Measurements from ENCODE around the gene FAM181B. TPM values are rescaled to one million over a fixed set of nuclear protein-coding genes. Genes with fewer than 3 reads are reported as not detected.

The FAM181B gene
- total RNA-seq, 4 donors from 2014 or later: 0.26 to 5.7 (median 0.91) TPM; not detected in 1

GRCh38 chr11:82752801-82753200 is 19.1 kb upstream of the FAM181B start:
- no peak for TF ChIP-seq CTCF (IDR thresholded peaks at IDR 0.05)
- no peak for TF ChIP-seq POLR2A (IDR thresholded peaks at IDR 0.05)
- Histone ChIP-seq H3K27ac (no peak overlapping the region), H3K4me3 (no peak overlapping the region), H3K36me3 (no peaks in the 10 kb centered on the region), H3K27me3 (no peaks in the 10 kb centered on the region), H3K9me3 (no peaks in the 10 kb centered on the region), H3K4me1 (no peaks in the 10 kb centered on the region)
- DNase-seq: no peak
- intact Hi-C loops (cut with DNase I; ENCODE audit: low total_unique reads): no loop called here

DNA sequence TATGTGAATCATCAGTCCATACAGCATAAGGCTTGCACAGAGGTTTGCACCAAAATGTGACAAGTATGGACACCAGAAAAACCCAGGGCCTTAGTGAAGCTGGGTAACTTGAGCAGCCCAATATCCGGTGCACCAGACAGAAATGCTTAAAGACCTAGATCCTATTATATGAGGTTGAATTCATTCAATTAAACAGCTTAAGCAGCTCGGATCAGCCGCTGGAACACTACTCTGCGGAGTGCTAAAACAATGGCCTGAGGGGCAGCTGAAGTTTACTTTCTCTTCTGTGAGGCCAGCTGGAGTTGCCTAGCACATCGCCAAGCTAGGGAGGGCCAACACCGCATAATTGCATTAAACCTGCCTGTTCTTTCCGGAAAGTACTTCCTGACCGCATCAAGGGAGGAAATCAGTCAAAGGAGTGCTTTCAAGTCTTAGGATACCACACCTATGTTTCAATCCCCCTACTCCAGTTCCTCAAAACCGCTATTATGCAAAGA is 17.0 kb upstream of the FAM181B start:
- TF ChIP-seq POLR2A (IDR thresholded peaks at IDR 0.05): no peak
- no peak for TF ChIP-seq CTCF (IDR thresholded peaks at IDR 0.05)
- Histone ChIP-seq H3K9me3 (no peaks in the 10 kb centered on the region), H3K36me3 (no peaks in the 10 kb centered on the region), H3K27ac (no peak overlapping the region), H3K27me3 (no peaks in the 10 kb centered on the region), H3K4me3 (no peak overlapping the region), H3K4me1 (no peaks in the 10 kb centered on the region)
- DNase-seq: no peak
- intact Hi-C loops (cut with DNase I; ENCODE audit: low total_unique reads): no loop called here

GRCh38 chr11:82747471-82747870 is 13.8 kb upstream of the FAM181B start:
- no peak overlapping the region for H3K27ac ChIP-seq
- intact Hi-C loops (cut with DNase I; ENCODE audit: low total_unique reads): no loop called here
- no peak for DNase-seq

GRCh38 chr11:82738091-82738490 is 4.4 kb upstream of the FAM181B start:
- no peak overlapping the region for H3K27ac ChIP-seq
- H3K36me3 ChIP-seq: no peaks in the 10 kb centered on the region
- intact Hi-C loops (cut with DNase I; ENCODE audit: low total_unique reads): no loop called here
- no peaks in the 10 kb centered on the region for H3K4me1 ChIP-seq
- no peak overlapping the region for H3K4me3 ChIP-seq
- no peaks in the 10 kb centered on the region for H3K27me3 ChIP-seq
- TF ChIP-seq POLR2A (IDR thresholded peaks at IDR 0.05) (no peak), CTCF (IDR thresholded peaks at IDR 0.05) (no peak)
- H3K9me3 ChIP-seq: no peaks in the 10 kb centered on the region
- DNase-seq: no peak

More at GRCh38 chr11:82747471-82747870, 13.8 kb upstream of the FAM181B start:
- Histone ChIP-seq H3K4me3 (no peak overlapping the region), H3K4me1 (no peaks in the 10 kb centered on the region), H3K27me3 (no peaks in the 10 kb centered on the region), H3K9me3 (no peaks in the 10 kb centered on the region), H3K36me3 (no peaks in the 10 kb centered on the region)
- TF ChIP-seq POLR2A (IDR thresholded peaks at IDR 0.05) (no peak), CTCF (IDR thresholded peaks at IDR 0.05) (no peak)

- no peak overlapping the region for H3K27ac ChIP-seq
- H3K9me3 ChIP-seq: no peaks in the 10 kb centered on the region
- peak overlapping the region; percentile 41 to 64 for H3K4me3 ChIP-seq
- TF ChIP-seq POLR2A (IDR thresholded peaks at IDR 0.05): no peak
- no peak for TF ChIP-seq CTCF (IDR thresholded peaks at IDR 0.05)
- peaks cover 0 to 7% of the 10 kb centered on the region in 2 donors for H3K4me1 ChIP-seq
- DNase-seq: no peak
- H3K27me3 ChIP-seq: no peaks in the 10 kb centered on the region
- intact Hi-C loops (cut with DNase I; ENCODE audit: low total_unique reads): no loop called here
- H3K36me3 ChIP-seq: no peaks in the 10 kb centered on the region
Measured at GRCh38 chr11:82734120-82734479, 436 bp upstream of the FAM181B start.
